Neural progenitor cell (in vitro differentiated cells): ENCODE data around the gene MRGPRG. TPM values are rescaled to one million over a fixed set of nuclear protein-coding genes. Genes with fewer than 3 reads are reported as not detected.

Source experiments
- DNase-seq: peaks from one replicate; pipeline ENCODE4 v3.0.0-alpha.2; 2016; ENCODE audit warnings: low spot score
- H2AFZ ChIP-seq: fragments of 200-600 bp; sonication (generic); replicated peaks from 2 replicates; pipeline ENCODE4 v1.6.1; 2016; ENCODE audit warnings: antibody characterized with exemption
- H3F3A ChIP-seq: fragments of 200-600 bp; sonication (generic); 2 replicates; pipeline ENCODE4 v1.6.1; 2016; ENCODE audit warnings: antibody characterized with exemption, low read depth
- H3K27ac ChIP-seq: fragments of 200-600 bp; sonication (generic); 2 replicates; pipeline ENCODE4 v1.5.1; 2016; ENCODE audit warnings: mild to moderate bottlenecking
- H3K27me3 ChIP-seq: fragments of 200-600 bp; sonication (generic); 2 replicates; pipeline ENCODE4 v1.6.1; 2016; ENCODE audit warnings: mild to moderate bottlenecking, moderate library complexity
- H3K36me3 ChIP-seq: fragments of 200-600 bp; sonication (generic); 2 replicates; pipeline ENCODE4 v1.5.1; 2016
- H3K4me1 ChIP-seq: fragments of 200-600 bp; sonication (generic); 2 replicates; pipeline ENCODE4 v1.6.1; 2016; ENCODE audit warnings: mixed run types
- H3K4me2 ChIP-seq: fragments of 200-600 bp; sonication (generic); 2 replicates; pipeline ENCODE4 v1.6.1; 2016
- H3K4me3 ChIP-seq: fragments of 200-600 bp; sonication (generic); 2 replicates; pipeline ENCODE4 v1.5.1; 2016
- H3K79me2 ChIP-seq: fragments of 200-600 bp; sonication (generic); 2 replicates; pipeline ENCODE4 v1.6.1; 2016; ENCODE audit warnings: low read depth
- H3K9ac ChIP-seq: fragments of 200-600 bp; sonication (generic); 2 replicates; pipeline ENCODE4 v1.6.1; 2016
- H3K9me3 ChIP-seq: fragments of 200-600 bp; sonication (generic); 2 replicates; pipeline ENCODE4 v1.5.1; 2016; ENCODE audit warnings: low read depth
- H4K20me1 ChIP-seq: fragments of 200-600 bp; sonication (generic); 2 replicates; pipeline ENCODE4 v1.6.1; 2016; ENCODE audit warnings: low read depth
- H3K27ac Mint-ChIP-seq: 3 replicates; pipeline ENCODE4 v1.8.0; 2021; ENCODE audit warnings: mixed read lengths
- H3K27me3 Mint-ChIP-seq: 2 replicates; pipeline ENCODE4 v1.8.0; 2022; ENCODE audit warnings: low read depth, mild to moderate bottlenecking, inconsistent platforms, moderate library complexity, mixed read lengths; ENCODE audit not compliant: insufficient read depth
- H3K36me3 Mint-ChIP-seq: 3 replicates; pipeline ENCODE4 v1.8.0; 2021; ENCODE audit warnings: mixed read lengths
- H3K4me1 Mint-ChIP-seq: 3 replicates; pipeline ENCODE4 v1.8.0; 2021; ENCODE audit warnings: mixed read lengths
- H3K4me3 Mint-ChIP-seq: 3 replicates; pipeline ENCODE4 v1.8.0; 2021; ENCODE audit warnings: mild to moderate bottlenecking, moderate library complexity, mixed read lengths
- H3K9me3 Mint-ChIP-seq: 3 replicates; pipeline ENCODE4 v1.8.0; 2020; ENCODE audit warnings: mixed read lengths
- CTCF ChIP-seq: fragments of 200-600 bp; sonication (generic); IDR thresholded peaks from 2 replicates; pipeline ENCODE4 v1.5.1; 2017; ENCODE audit warnings: antibody characterized with exemption, mild to moderate bottlenecking
- EZH2 ChIP-seq: fragments of 200-600 bp; sonication (generic); IDR thresholded peaks from 2 replicates; pipeline ENCODE4 v1.6.1; 2017; ENCODE audit warnings: antibody characterized with exemption, mild to moderate bottlenecking, moderate library complexity
- EZH2phosphoT487 ChIP-seq: fragments of 200-600 bp; sonication (generic); IDR thresholded peaks from 2 replicates; pipeline ENCODE4 v1.6.1; 2017; ENCODE audit warnings: antibody characterized with exemption
- total RNA-seq: library from RNA; depleted of rRNA; stranded (reverse); fragments of >200 nt; gene quantifications from 2 replicates; pipeline ENCODE4 v1.2.3, GENCODE V29; 2015; ENCODE audit warnings: low replicate concordance

MRGPRG gene
- total RNA-seq, 1 donor from 2014 or later, result not detected

GRCh38 chr11:3223932-3224381 is 5.3 kb upstream of the MRGPRG start:
- no peak for TF ChIP-seq EZH2phosphoT487
- TF ChIP-seq EZH2, result no peak
- no peak for TF ChIP-seq CTCF
- no peak overlapping the region for H3K9ac ChIP-seq
- H3K4me2 ChIP-seq, result peak overlapping the region; percentile 45
- peaks cover 34% of the 10 kb centered on the region for H3K4me1 Mint-ChIP-seq
- peak overlapping the region; percentile 57 for H2AFZ ChIP-seq
- H3F3A ChIP-seq, result no peaks in the 10 kb centered on the region
- H3K4me3 ChIP-seq, result no peak overlapping the region
- H3K27me3 ChIP-seq, result no peaks in the 10 kb centered on the region
- DNase-seq, result no peak
- H3K27me3 Mint-ChIP-seq, result peaks cover 14% of the 10 kb centered on the region
- H3K27ac Mint-ChIP-seq, result peak overlapping the region; percentile 15
- H3K27ac ChIP-seq, result no peak overlapping the region
- H3K36me3 ChIP-seq, result no peaks in the 10 kb centered on the region
- no peaks in the 10 kb centered on the region for H4K20me1 ChIP-seq
- no peaks in the 10 kb centered on the region for H3K9me3 Mint-ChIP-seq
- peaks cover 9% of the 10 kb centered on the region for H3K4me1 ChIP-seq
- H3K9me3 ChIP-seq, result no peaks in the 10 kb centered on the region
- no peaks in the 10 kb centered on the region for H3K36me3 Mint-ChIP-seq
- no peak overlapping the region for H3K4me3 Mint-ChIP-seq
- H3K79me2 ChIP-seq, result no peaks in the 10 kb centered on the region

GRCh38 chr11:3222941-3223915 is 4.6 kb upstream of the MRGPRG start:
- H3F3A ChIP-seq, result no peaks in the 10 kb centered on the region
- H3K4me1 Mint-ChIP-seq, result peaks cover 34% of the 10 kb centered on the region
- peaks cover 9% of the 10 kb centered on the region for H3K4me1 ChIP-seq
- TF ChIP-seq EZH2phosphoT487, result no peak
- TF ChIP-seq CTCF, result no peak
- TF ChIP-seq EZH2, result no peak
- peak overlapping the region; percentile 37 for H3K27ac Mint-ChIP-seq
- H2AFZ ChIP-seq, result peak overlapping the region; percentile 57
- H3K4me3 ChIP-seq, result no peak overlapping the region
- no peak overlapping the region for H3K9ac ChIP-seq
- no peak overlapping the region for H3K4me3 Mint-ChIP-seq
- H3K9me3 ChIP-seq, result no peaks in the 10 kb centered on the region
- H3K36me3 ChIP-seq, result no peaks in the 10 kb centered on the region
- no peak overlapping the region for H3K27ac ChIP-seq
- no peaks in the 10 kb centered on the region for H3K9me3 Mint-ChIP-seq
- no peaks in the 10 kb centered on the region for H3K79me2 ChIP-seq
- H3K36me3 Mint-ChIP-seq, result no peaks in the 10 kb centered on the region
- H3K4me2 ChIP-seq, result no peak overlapping the region
- DNase-seq, result no peak
- H3K27me3 ChIP-seq, result no peaks in the 10 kb centered on the region
- no peaks in the 10 kb centered on the region for H4K20me1 ChIP-seq
- H3K27me3 Mint-ChIP-seq, result peaks cover 14% of the 10 kb centered on the region

- DNase-seq, result no peak
- no peak overlapping the region for H3K4me3 ChIP-seq
- H3K9me3 Mint-ChIP-seq, result no peaks in the 10 kb centered on the region
- H3K9me3 ChIP-seq, result no peaks in the 10 kb centered on the region
- peaks cover 17% of the 10 kb centered on the region for H3K27me3 Mint-ChIP-seq
- no peaks in the 10 kb centered on the region for H4K20me1 ChIP-seq
- no peaks in the 10 kb centered on the region for H3K36me3 Mint-ChIP-seq
- H3K4me3 Mint-ChIP-seq, result no peak overlapping the region
- TF ChIP-seq EZH2phosphoT487 (no peak), EZH2 (no peak), CTCF (no peak)
- no peaks in the 10 kb centered on the region for H3K36me3 ChIP-seq
- H3K27me3 ChIP-seq, result no peaks in the 10 kb centered on the region
- H3F3A ChIP-seq, result no peaks in the 10 kb centered on the region
- H3K27ac Mint-ChIP-seq, result peak overlapping the region; percentile 37
- H2AFZ ChIP-seq, result no peak overlapping the region
- H3K9ac ChIP-seq, result no peak overlapping the region
- H3K4me1 ChIP-seq, result peaks cover 9% of the 10 kb centered on the region
- H3K79me2 ChIP-seq, result no peaks in the 10 kb centered on the region
- peaks cover 34% of the 10 kb centered on the region for H3K4me1 Mint-ChIP-seq
- H3K27ac ChIP-seq, result no peak overlapping the region
- H3K4me2 ChIP-seq, result no peak overlapping the region
These were observed 3.6 kb upstream of the MRGPRG start for GRCh38 chr11:3222003-3222855.
